ENCODE measurements around the gene DVL2.

DNA sequence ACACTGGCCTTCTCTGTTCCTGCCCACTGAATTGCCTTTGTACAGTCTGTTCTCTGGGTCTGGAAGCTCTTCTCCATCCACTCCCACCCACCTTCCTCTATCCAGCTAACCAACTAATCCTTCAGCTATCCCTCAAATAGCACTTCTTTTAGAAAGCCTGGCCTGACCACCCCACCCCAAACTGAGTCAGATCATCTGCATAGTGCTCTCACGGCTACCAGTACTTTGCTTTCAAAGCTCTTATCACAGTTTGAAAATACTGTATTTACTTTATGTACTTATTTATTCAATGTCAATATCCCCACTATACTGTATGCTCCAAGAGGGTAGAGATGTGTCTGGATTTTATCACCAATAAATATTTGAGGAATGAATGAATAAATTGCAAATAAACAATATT lies 32.5 kb upstream of the DVL2 start:
- TF ChIP-seq POLR2AphosphoS5 (IDR thresholded peaks at IDR 0.05; ENCODE audit: low read depth): no peak
- no peak for TF ChIP-seq GABPA (IDR thresholded peaks at IDR 0.05; ENCODE audit: low read depth)
- no peak for TF ChIP-seq CTCF (IDR thresholded peaks at IDR 0.05; ENCODE audit: insufficient read depth, low read length)

All from HL-60 (cell line).